ENCODE measurements around the gene KIF5A. TPM values are rescaled to one million over a fixed set of nuclear protein-coding genes. Genes with fewer than 3 reads are reported as not detected.

The KIF5A gene
- total and polyA plus RNA-seq, 2 donors (not counting 3 experiments of a cell fraction or from before 2014, with no cell fraction given): 0.07 to 0.35 TPM

- ChIA-PET CTCF (interaction anchor here (7.2 kb wide), 1 partner anchor 45 kb away, joined by 109 read pairs; no protein-coding TSS in a partner anchor), POLR2A (no interaction called here)
- intact Hi-C loops (cut with micrococcal nuclease): no loop called here
- DNase-seq (ENCODE audit: low read depth, low spot score): no peak
- no TSS peak for BruUV-seq (replicated peaks)
- H2AFZ ChIP-seq (ENCODE audit: low read depth, low read length): no peak overlapping the region
- no peak overlapping the region for H3K9ac ChIP-seq (replicated peaks; ENCODE audit: extremely low read depth, insufficient read depth, low read length)
- H3K27me3 ChIP-seq (ENCODE audit: control insufficient read depth in 2 of 2, insufficient read depth in 2 of 2, low read length in 2 of 2): peaks cover 53 to 65% of the 10 kb centered on the region in 2 experiments
- no peak overlapping the region for H3K27ac ChIP-seq (ENCODE audit: insufficient read depth, low read depth, low read length)
- dilution Hi-C loops (cut with MboI; ENCODE audit: extremely low pct_ligation_motif_present, low sequenced_read_pairs): no loop called here
- H4K20me1 ChIP-seq (replicated peaks; ENCODE audit: control insufficient read depth, extremely low read depth, insufficient read depth, low read length): no peaks in the 10 kb centered on the region
- no peak for FAIRE-seq
- TF ChIP-seq POLR2AphosphoS5 (IDR thresholded peaks at IDR 0.05; ENCODE audit: insufficient read depth, low read depth, low read length): no peak
- TF ChIP-seq JUN (IDR thresholded peaks at IDR 0.05; ENCODE audit: borderline replicate concordance, insufficient read depth, insufficient read length, low read depth): no peak
- H3K79me2 ChIP-seq (ENCODE audit: control insufficient read depth, insufficient read depth, low read length): no peaks in the 10 kb centered on the region
- H3K9me1 ChIP-seq (replicated peaks; ENCODE audit: control insufficient read depth, extremely low read depth, insufficient read depth, low read length): no peaks in the 10 kb centered on the region
- H3K36me3 ChIP-seq (ENCODE audit: control insufficient read depth in 2 of 2, extremely low read depth in 1 of 2, insufficient read depth in 2 of 2, low read length in 2 of 2): no peaks in the 10 kb centered on the region
- peaks cover 4% of the 10 kb centered on the region for H3K4me1 ChIP-seq (ENCODE audit: control insufficient read depth, extremely low read depth, insufficient read depth, low read length)
- H3K4me3 ChIP-seq (replicated peaks in 1 of 3; ENCODE audit: insufficient read depth in 1 of 3, low read depth in 1 of 3, low read length in 3 of 3): no peak overlapping the region
- H3K9me3 ChIP-seq (replicated peaks; ENCODE audit: control insufficient read depth, insufficient read depth, low read length): no peaks in the 10 kb centered on the region
- H3K4me2 ChIP-seq (ENCODE audit: insufficient read depth, low read length): no peak overlapping the region
Measured at GRCh38 chr12:57626111-57626920, 76.5 kb downstream of the KIF5A start.

GRCh38 chr12:57626921-57627445 lies 77.1 kb downstream of the KIF5A start:
- intact Hi-C loops (cut with micrococcal nuclease): no loop called here

More at GRCh38 chr12:57626921-57627445, 77.1 kb downstream of the KIF5A start:
- dilution Hi-C loops (cut with MboI; ENCODE audit: extremely low pct_ligation_motif_present, low sequenced_read_pairs): no loop called here
- no peaks in the 10 kb centered on the region for H3K79me2 ChIP-seq (ENCODE audit: control insufficient read depth, insufficient read depth, low read length)
- no peak for FAIRE-seq
- H3K27me3 ChIP-seq (ENCODE audit: control insufficient read depth in 2 of 2, insufficient read depth in 2 of 2, low read length in 2 of 2): peaks cover 52 to 65% of the 10 kb centered on the region in 2 experiments
- no peak for DNase-seq (ENCODE audit: low read depth, low spot score)
- no peaks in the 10 kb centered on the region for H3K9me1 ChIP-seq (replicated peaks; ENCODE audit: control insufficient read depth, extremely low read depth, insufficient read depth, low read length)
- H3K4me3 ChIP-seq (replicated peaks in 1 of 3; ENCODE audit: insufficient read depth in 1 of 3, low read depth in 1 of 3, low read length in 3 of 3): no peak overlapping the region
- H3K4me2 ChIP-seq (ENCODE audit: insufficient read depth, low read length): no peak overlapping the region
- BruUV-seq (replicated peaks): no TSS peak
- no peaks in the 10 kb centered on the region for H3K4me1 ChIP-seq (ENCODE audit: control insufficient read depth, extremely low read depth, insufficient read depth, low read length)
- no peak overlapping the region for H3K27ac ChIP-seq (ENCODE audit: insufficient read depth, low read depth, low read length)
- H3K36me3 ChIP-seq (ENCODE audit: control insufficient read depth in 2 of 2, extremely low read depth in 1 of 2, insufficient read depth in 2 of 2, low read length in 2 of 2): no peaks in the 10 kb centered on the region
- H4K20me1 ChIP-seq (replicated peaks; ENCODE audit: control insufficient read depth, extremely low read depth, insufficient read depth, low read length): no peaks in the 10 kb centered on the region
- CTCF ChIA-PET: interaction anchor here (0.7 to 7.2 kb wide), 2 partner anchors 35 to 46 kb away, joined by 4 to 109 read pairs; no protein-coding TSS in a partner anchor
- H3K9ac ChIP-seq (replicated peaks; ENCODE audit: extremely low read depth, insufficient read depth, low read length): no peak overlapping the region
- no peak overlapping the region for H2AFZ ChIP-seq (ENCODE audit: low read depth, low read length)
- H3K9me3 ChIP-seq (replicated peaks; ENCODE audit: control insufficient read depth, insufficient read depth, low read length): no peaks in the 10 kb centered on the region
- no peak for TF ChIP-seq MAX (IDR thresholded peaks at IDR 0.05; ENCODE audit: insufficient read depth, insufficient read length)
- TF ChIP-seq FOS (IDR thresholded peaks at IDR 0.05; ENCODE audit: borderline replicate concordance, insufficient read depth, low read length): no peak
- TF ChIP-seq JUN (IDR thresholded peaks at IDR 0.05; ENCODE audit: borderline replicate concordance, insufficient read depth, insufficient read length, low read depth): no peak
- POLR2A ChIA-PET: no interaction called here

Measured in endothelial cell of umbilical vein (primary cell).